PC-3 (cell line): Measurements from ENCODE around the gene AUTS2.

ENCODE experiments used
- CTCF ChIP-seq: fragments of 300-600 bp; sonication (generic); conservative IDR thresholded peaks from 2 replicates; pipeline ENCODE4 v1.5.1; 2017; ENCODE audit warnings: antibody characterized with exemption, low read depth, mild to moderate bottlenecking, low read length
- EZH2 ChIP-seq: fragments of 300-600 bp; sonication (generic); IDR thresholded peaks from one replicate; pipeline ENCODE4 v1.6.1; 2017; ENCODE audit warnings: antibody characterized with exemption, mild to moderate bottlenecking, low read length; ENCODE audit not compliant: unreplicated experiment
- EZH2phosphoT487 ChIP-seq: fragments of 300-600 bp; sonication (generic); IDR thresholded peaks from 2 replicates; pipeline ENCODE4 v1.6.1; 2018; ENCODE audit warnings: mild to moderate bottlenecking, antibody characterized with exemption, low read length, borderline replicate concordance

- no peak for TF ChIP-seq CTCF
- no peak for TF ChIP-seq EZH2phosphoT487
- TF ChIP-seq EZH2 = no peak
Observed at GRCh38 chr7:70659263-70659662, 1061.0 kb downstream of the AUTS2 start.
